Nephron progenitor cell (in vitro differentiated cells): ENCODE results near the gene ATRN.

ENCODE experiments used
- DNase-seq: peaks from one replicate; pipeline ENCODE4 v3.0.0; 2021
- H3K27ac Mint-ChIP-seq: 2 replicates; pipeline ENCODE4 v1.8.0; 2021; ENCODE audit warnings: mild to moderate bottlenecking, moderate library complexity, mixed read lengths
- H3K27me3 Mint-ChIP-seq: 2 replicates; pipeline ENCODE4 v1.8.0; 2021; ENCODE audit warnings: mild to moderate bottlenecking, low read depth, mixed read lengths; ENCODE audit not compliant: poor library complexity
- H3K36me3 Mint-ChIP-seq: 2 replicates; pipeline ENCODE4 v1.8.0; 2021; ENCODE audit warnings: low read depth, mixed read lengths
- H3K4me1 Mint-ChIP-seq: 2 replicates; pipeline ENCODE4 v1.8.0; 2021; ENCODE audit warnings: mixed read lengths
- H3K4me3 Mint-ChIP-seq: 2 replicates; pipeline ENCODE4 v1.8.0; 2021; ENCODE audit warnings: mild to moderate bottlenecking, moderate library complexity, mixed read lengths
- H3K9me3 Mint-ChIP-seq: 2 replicates; pipeline ENCODE4 v1.8.0; 2021; ENCODE audit warnings: mild to moderate bottlenecking, moderate library complexity, mixed read lengths
- CTCF ChIP-seq: fragments of 200-600 bp; sonication (generic); IDR thresholded peaks from 2 replicates; pipeline ENCODE4 v1.5.0; 2021; ENCODE audit warnings: antibody characterized with exemption

Gene ATRN

DNA sequence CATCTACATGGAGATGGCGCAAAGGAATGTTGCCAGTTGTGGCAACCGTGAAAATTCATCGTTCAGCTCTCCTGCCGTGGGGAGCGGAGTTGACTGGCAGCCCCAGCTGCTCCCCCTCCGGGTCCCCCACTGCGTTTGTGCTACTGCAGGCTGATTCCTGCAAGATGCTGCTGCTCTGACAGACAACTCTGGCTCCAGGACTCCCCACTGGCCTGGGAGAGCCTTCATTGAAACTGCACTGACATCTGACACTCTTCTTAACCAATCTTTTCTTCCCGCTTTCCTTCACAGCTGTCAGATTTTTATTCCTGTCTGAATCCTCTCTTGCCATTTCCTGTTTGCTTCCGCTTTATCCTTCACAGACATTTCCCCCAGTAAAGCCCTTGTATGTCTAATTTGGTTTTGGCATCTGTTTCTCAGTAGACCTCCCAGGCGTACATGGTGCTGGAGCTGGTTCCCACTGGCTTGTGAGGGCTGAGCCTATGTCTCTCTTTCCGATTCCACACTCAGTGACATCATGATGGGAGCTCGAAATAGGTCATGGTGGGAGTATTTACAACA lies 9.5 kb upstream of the ATRN start:
- Mint-ChIP-seq H3K4me3 (no peak overlapping the region), H3K27ac (no peak overlapping the region), H3K36me3 (no peaks in the 10 kb centered on the region), H3K9me3 (no peaks in the 10 kb centered on the region), H3K4me1 (peaks cover 20% of the 10 kb centered on the region), H3K27me3 (peaks cover 35% of the 10 kb centered on the region)
- TF ChIP-seq CTCF, result no peak
- peak; percentile 11 for DNase-seq

DNA sequence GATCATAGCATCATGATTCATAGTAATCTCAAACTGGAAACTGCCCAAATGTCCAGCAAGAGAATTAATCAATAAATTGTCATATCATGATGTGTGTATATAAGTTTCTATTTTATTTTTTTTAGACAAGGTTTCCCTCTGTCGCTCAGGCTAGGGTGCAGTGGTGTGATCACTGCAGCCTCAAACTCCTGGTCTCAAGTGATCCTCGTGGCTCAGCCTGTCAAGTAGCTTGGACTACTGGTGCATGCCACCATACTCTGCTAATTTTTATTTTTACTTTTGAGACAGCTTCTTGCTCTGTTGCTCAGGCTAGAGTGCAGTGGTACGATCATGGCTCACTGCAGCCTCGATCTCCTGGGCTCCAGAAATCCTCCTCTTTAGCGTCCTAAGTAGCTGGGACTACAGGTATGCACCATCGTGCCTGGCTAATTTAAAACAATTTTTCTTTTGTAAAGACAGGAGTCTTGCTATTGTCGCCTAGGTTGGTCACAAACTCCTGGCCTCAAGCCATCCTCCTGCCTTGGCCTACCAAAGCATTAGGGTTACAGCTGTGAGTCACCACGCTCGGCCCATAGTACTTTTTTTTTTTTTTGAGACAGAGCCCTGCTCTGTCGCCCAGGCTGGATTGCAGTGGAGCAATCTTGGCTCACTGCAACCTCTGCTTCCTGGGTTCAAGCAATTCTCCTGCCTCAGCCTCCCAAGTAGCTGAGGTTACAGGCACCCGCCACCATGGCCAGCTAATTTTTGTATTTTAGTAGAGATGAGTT lies 8.7 kb upstream of the ATRN start:
- peaks cover 37% of the 10 kb centered on the region for H3K27me3 Mint-ChIP-seq
- H3K36me3 Mint-ChIP-seq, result no peaks in the 10 kb centered on the region
- DNase-seq, result no peak
- TF ChIP-seq CTCF, result no peak
- no peaks in the 10 kb centered on the region for H3K9me3 Mint-ChIP-seq
- no peak overlapping the region for H3K4me3 Mint-ChIP-seq
- no peak overlapping the region for H3K27ac Mint-ChIP-seq
- peaks cover 20% of the 10 kb centered on the region for H3K4me1 Mint-ChIP-seq

DNA sequence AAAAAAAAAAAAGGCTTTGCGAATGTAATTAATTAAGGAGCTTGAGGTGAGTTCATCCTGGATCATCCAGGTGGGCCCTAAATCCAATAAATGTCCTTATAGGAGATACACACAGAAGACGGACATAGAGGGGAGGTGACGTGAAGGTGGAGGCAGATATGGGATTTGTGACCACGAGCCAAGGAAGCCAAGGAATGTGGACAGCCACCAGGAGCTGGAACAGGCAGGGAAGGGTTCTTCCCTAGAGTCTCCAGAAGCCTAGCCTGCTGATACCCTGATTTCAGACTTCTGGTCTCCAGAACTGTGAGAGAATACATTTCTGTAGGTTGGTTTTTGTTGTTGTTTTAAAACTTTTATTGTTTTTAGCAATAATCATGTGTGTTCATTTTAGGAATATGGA lies 6.7 kb upstream of the ATRN start:
- DNase-seq, result no peak
- no peaks in the 10 kb centered on the region for H3K9me3 Mint-ChIP-seq
- no peak overlapping the region for H3K4me3 Mint-ChIP-seq
- no peak overlapping the region for H3K27ac Mint-ChIP-seq
- no peak for TF ChIP-seq CTCF
- peaks cover 16% of the 10 kb centered on the region for H3K4me1 Mint-ChIP-seq
- H3K27me3 Mint-ChIP-seq, result peaks cover 51% of the 10 kb centered on the region
- no peaks in the 10 kb centered on the region for H3K36me3 Mint-ChIP-seq

- H3K27me3 Mint-ChIP-seq, result peaks cover 51% of the 10 kb centered on the region
- H3K4me1 Mint-ChIP-seq, result peaks cover 16% of the 10 kb centered on the region
- no peak overlapping the region for H3K4me3 Mint-ChIP-seq
- DNase-seq, result no peak
- no peaks in the 10 kb centered on the region for H3K9me3 Mint-ChIP-seq
- no peaks in the 10 kb centered on the region for H3K36me3 Mint-ChIP-seq
- no peak overlapping the region for H3K27ac Mint-ChIP-seq
- TF ChIP-seq CTCF, result no peak
These were observed 5.5 kb upstream of the ATRN start for GRCh38 chr20:3465301-3465700.

DNA sequence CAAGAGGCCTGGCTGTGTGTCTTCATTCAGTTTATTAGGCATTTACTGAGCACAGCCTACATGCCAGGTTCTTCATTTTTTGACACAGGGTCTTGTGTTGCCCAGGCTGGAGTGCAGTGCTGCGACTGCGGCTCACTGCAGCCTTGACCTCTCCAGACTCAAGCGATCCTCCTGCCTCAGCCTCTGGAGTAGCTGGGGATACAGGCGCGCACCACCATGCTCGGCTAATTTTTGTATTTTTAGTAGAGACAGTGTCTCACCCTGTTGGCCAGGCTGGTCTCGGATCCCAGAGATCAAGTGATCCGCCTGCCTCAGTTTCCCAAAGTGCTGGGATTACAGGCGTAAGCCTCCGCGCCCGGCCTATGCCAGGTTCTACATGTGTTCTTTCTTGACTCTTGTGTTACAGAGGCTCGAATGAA lies 601 bp upstream of the ATRN start:
- peak overlapping the region; percentile 93 for H3K4me3 Mint-ChIP-seq
- no peaks in the 10 kb centered on the region for H3K9me3 Mint-ChIP-seq
- peaks cover 39% of the 10 kb centered on the region for H3K27me3 Mint-ChIP-seq
- H3K36me3 Mint-ChIP-seq, result peaks cover 12% of the 10 kb centered on the region
- TF ChIP-seq CTCF, result no peak
- peaks cover 27% of the 10 kb centered on the region for H3K4me1 Mint-ChIP-seq
- DNase-seq, result no peak
- H3K27ac Mint-ChIP-seq, result no peak overlapping the region
